GM11168 (cell line): ENCODE results near the gene NEK11.

Source experiments
- in situ Hi-C: fragments of 300-500 bp; cut with MboI; formaldehyde crosslinking; loops from one replicate; pipeline ENCODE4 v1.12.0; 2022; ENCODE audit warnings: low sequenced_read_pairs; ENCODE audit not compliant: unreplicated experiment

The NEK11 gene

GRCh38 chr3:131216801-131217200 lies 190.1 kb downstream of the NEK11 start:
- in situ Hi-C loops, result no loop called here

GRCh38 chr3:131217296-131217741 lies 190.6 kb downstream of the NEK11 start:
- in situ Hi-C loops, result no loop called here

GRCh38 chr3:131218196-131218595 lies 191.5 kb downstream of the NEK11 start:
- in situ Hi-C loops, result no loop called here

- in situ Hi-C loops, result no loop called here
These were observed 195.1 kb downstream of the NEK11 start for GRCh38 chr3:131221731-131222130.

- in situ Hi-C loops, result no loop called here
These were observed 195.9 kb downstream of the NEK11 start for GRCh38 chr3:131222599-131222998.

- in situ Hi-C loops, result no loop called here
These were observed 197.0 kb downstream of the NEK11 start for GRCh38 chr3:131223373-131224289.

- in situ Hi-C loops, result no loop called here
These were observed 198.3 kb downstream of the NEK11 start for GRCh38 chr3:131224886-131225550.

GRCh38 chr3:131228522-131228921 lies 201.8 kb downstream of the NEK11 start:
- in situ Hi-C loops, result no loop called here

GRCh38 chr3:131231710-131232389 lies 205.2 kb downstream of the NEK11 start:
- in situ Hi-C loops, result no loop called here

- in situ Hi-C loops, result no loop called here
These were observed 206.1 kb downstream of the NEK11 start for GRCh38 chr3:131232711-131233267.

- in situ Hi-C loops, result no loop called here
These were observed 207.4 kb downstream of the NEK11 start for GRCh38 chr3:131233900-131234668.

- in situ Hi-C loops, result no loop called here
These were observed 209.7 kb downstream of the NEK11 start for GRCh38 chr3:131236421-131236820.

- in situ Hi-C loops, result no loop called here
These were observed 211.8 kb downstream of the NEK11 start for GRCh38 chr3:131238496-131238895.

- in situ Hi-C loops, result no loop called here
These were observed 212.6 kb downstream of the NEK11 start for GRCh38 chr3:131239267-131239666.

- in situ Hi-C loops, result no loop called here
These were observed 215.5 kb downstream of the NEK11 start for GRCh38 chr3:131242201-131242600.

GRCh38 chr3:131250466-131250865 lies 223.8 kb downstream of the NEK11 start:
- in situ Hi-C loops, result no loop called here

GRCh38 chr3:131260525-131260924 lies 233.8 kb downstream of the NEK11 start:
- in situ Hi-C loops, result no loop called here

GRCh38 chr3:131261104-131261503 lies 234.4 kb downstream of the NEK11 start:
- in situ Hi-C loops, result no loop called here

- in situ Hi-C loops, result no loop called here
These were observed 248.9 kb downstream of the NEK11 start for GRCh38 chr3:131275556-131275955.
